ENCODE measurements around the gene HNRNPK.

Gene HNRNPK

GRCh38 chr9:83979812-83980394 lies at the start of gene HNRNPK:
HNRNPK (minus strand) TSS chr9:83980215; CDS start chr9:83978252, 1,963 bp downstream.
- DNase-seq (ENCODE audit: low read depth, low spot score), result peak; percentile 76

GRCh38 chr9:84027201-84027600 lies 47.2 kb upstream of the HNRNPK start:
- no peak for DNase-seq (ENCODE audit: low read depth, low spot score)

- DNase-seq (ENCODE audit: low read depth, low spot score), result no peak
Observed at GRCh38 chr9:84024041-84024575, 44.1 kb upstream of the HNRNPK start.

- no peak for DNase-seq (ENCODE audit: low read depth, low spot score)
Observed at GRCh38 chr9:84007662-84008061, 27.6 kb upstream of the HNRNPK start.

GRCh38 chr9:84003246-84003645 lies 23.2 kb upstream of the HNRNPK start:
- DNase-seq (ENCODE audit: low read depth, low spot score), result no peak

GRCh38 chr9:84002344-84002743 lies 22.3 kb upstream of the HNRNPK start:
- DNase-seq (ENCODE audit: low read depth, low spot score), result no peak

GRCh38 chr9:84001621-84002020 lies 21.6 kb upstream of the HNRNPK start:
- no peak for DNase-seq (ENCODE audit: low read depth, low spot score)

GRCh38 chr9:84000186-84000585 lies 20.2 kb upstream of the HNRNPK start:
- no peak for DNase-seq (ENCODE audit: low read depth, low spot score)

- DNase-seq (ENCODE audit: low read depth, low spot score), result no peak
Observed at GRCh38 chr9:83999141-83999918, 19.3 kb upstream of the HNRNPK start.

GRCh38 chr9:83996126-83996525 lies 16.1 kb upstream of the HNRNPK start:
- DNase-seq (ENCODE audit: low read depth, low spot score), result no peak

- no peak for DNase-seq (ENCODE audit: low read depth, low spot score)
Observed at GRCh38 chr9:83992901-83993300, 12.9 kb upstream of the HNRNPK start.

- no peak for DNase-seq (ENCODE audit: low read depth, low spot score)
Observed at GRCh38 chr9:83992407-83992806, 12.4 kb upstream of the HNRNPK start.

- no peak for DNase-seq (ENCODE audit: low read depth, low spot score)
Observed at GRCh38 chr9:83991355-83991754, 11.3 kb upstream of the HNRNPK start.

- no peak for DNase-seq (ENCODE audit: low read depth, low spot score)
Observed at GRCh38 chr9:83988411-83988810, 8.4 kb upstream of the HNRNPK start.

- DNase-seq (ENCODE audit: low read depth, low spot score), result no peak
Observed at GRCh38 chr9:83987402-83987791, 7.4 kb upstream of the HNRNPK start.

- DNase-seq (ENCODE audit: low read depth, low spot score), result no peak
Observed at GRCh38 chr9:83986765-83987401, 6.9 kb upstream of the HNRNPK start.

- DNase-seq (ENCODE audit: low read depth, low spot score), result no peak
Observed at GRCh38 chr9:83986195-83986594, 6.2 kb upstream of the HNRNPK start.

GRCh38 chr9:83981126-83981871 lies 1.3 kb upstream of the HNRNPK start:
- DNase-seq (ENCODE audit: low read depth, low spot score), result no peak

- DNase-seq (ENCODE audit: low read depth, low spot score), result peak; percentile 70
Observed at GRCh38 chr9:83980395-83981125, 545 bp upstream of the HNRNPK start, which contains the start of gene RMI1. RMI1 (plus strand) TSS chr9:83980805; CDS start chr9:84000987, 20,182 bp downstream.

- no peak for DNase-seq (ENCODE audit: low read depth, low spot score)
Observed at GRCh38 chr9:83978992-83979811, 813 bp downstream of the HNRNPK start.

Measured in iPS DF 19.7 (cell line).